GM21737 (cell line): ENCODE results near the gene TNFSF13B.
"Not testable (repeated sequence)": the region's sequence is repeated elsewhere in the genome, so short reads cannot be mapped to it uniquely, and the experiment has no call there.

ENCODE experiments used
- ATAC-seq: cut with Tn5 transposase; IDR thresholded peaks from one replicate; pipeline ENCODE4 v1.9.1; 2021; ENCODE audit warnings: mild to moderate bottlenecking, moderate library complexity; ENCODE audit not compliant: unreplicated experiment

TNFSF13B gene

GRCh38 chr13:108269601-108270328, at the start of gene TNFSF13B:
TNFSF13B (plus strand) TSS chr13:108269718; CDS start chr13:108269896, 178 bp downstream.
- peak; percentile 74 for ATAC-seq

DNA sequence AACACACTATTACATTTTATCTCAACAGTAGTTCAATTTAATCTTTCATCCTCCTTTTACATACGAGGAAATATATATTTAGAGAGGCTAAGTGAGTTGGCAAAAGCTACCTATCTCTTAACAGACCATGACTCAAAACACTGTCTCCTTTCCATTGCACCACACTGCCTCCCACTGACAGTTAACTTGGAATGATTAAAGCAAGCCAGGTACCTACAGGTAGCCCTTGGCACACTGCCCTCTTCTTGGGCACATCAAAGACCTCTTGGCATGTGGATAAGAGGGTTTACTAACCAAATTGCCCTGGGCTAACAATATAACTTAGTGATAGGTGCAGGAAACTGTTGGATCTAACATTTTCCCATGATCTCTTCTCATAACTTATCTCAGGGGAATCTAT, 49.5 kb upstream of the TNFSF13B start:
- ATAC-seq, result no peak

DNA sequence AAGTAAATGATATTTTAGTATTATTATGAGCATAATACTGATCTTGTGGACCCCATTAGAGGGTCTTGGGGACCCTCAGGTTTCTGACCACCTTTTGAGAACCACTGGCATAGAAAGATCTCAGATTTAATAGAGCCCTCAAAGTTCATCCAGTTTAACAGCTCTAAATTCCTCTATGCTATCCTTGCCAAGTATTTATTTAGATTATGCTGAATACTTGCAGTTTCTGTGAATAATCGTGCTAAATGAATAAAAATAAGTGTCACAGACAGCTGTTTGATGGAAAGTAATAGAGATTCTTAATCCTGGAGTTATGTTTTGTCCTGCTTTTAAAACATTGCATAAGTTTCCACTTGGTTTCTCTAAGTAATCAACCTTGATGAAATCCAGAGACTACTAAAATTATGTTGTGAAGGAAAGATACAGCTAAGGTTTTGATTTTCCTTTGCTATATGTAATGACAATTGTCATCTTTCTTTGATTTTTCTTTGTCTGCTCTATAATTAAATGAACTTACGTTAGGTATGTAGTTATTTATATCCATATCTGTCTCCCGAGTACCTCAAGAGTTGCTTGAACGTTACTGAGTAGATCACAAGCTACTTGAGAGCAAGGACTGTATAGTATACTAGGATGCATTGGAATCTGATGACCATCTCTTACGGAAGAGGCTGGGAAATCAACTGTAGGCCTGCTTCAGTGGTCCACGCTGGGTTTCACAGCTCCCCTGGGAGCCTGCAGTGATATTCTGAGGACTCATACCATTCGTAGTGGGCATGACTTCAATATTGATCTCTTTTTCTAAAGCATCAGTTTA, 45.6 kb upstream of the TNFSF13B start:
- ATAC-seq, result no peak

GRCh38 chr13:108225440-108225839, 44.1 kb upstream of the TNFSF13B start:
- ATAC-seq, result no peak

DNA sequence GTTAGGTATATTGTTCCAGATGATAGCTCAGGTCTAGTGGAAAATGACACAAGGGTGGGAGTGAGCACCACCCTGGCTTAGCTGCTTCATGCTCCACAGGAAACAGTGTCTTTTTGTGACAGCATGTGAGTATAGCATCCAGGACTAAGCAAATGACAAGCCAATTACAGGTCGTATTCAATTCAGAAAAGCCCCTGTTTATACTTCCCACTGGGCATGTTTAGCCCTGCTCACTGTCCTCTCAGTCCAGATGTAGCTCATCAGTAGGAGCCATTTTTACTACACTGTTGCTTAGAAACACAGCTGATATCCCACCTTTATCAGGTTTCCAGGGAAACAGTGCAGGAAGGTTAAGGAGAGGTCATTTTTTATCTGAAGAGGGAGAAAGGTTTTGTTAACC, 43.3 kb upstream of the TNFSF13B start:
- ATAC-seq, result no peak

- no peak for ATAC-seq
These were observed 41.8 kb upstream of the TNFSF13B start for GRCh38 chr13:108227651-108228272.

DNA sequence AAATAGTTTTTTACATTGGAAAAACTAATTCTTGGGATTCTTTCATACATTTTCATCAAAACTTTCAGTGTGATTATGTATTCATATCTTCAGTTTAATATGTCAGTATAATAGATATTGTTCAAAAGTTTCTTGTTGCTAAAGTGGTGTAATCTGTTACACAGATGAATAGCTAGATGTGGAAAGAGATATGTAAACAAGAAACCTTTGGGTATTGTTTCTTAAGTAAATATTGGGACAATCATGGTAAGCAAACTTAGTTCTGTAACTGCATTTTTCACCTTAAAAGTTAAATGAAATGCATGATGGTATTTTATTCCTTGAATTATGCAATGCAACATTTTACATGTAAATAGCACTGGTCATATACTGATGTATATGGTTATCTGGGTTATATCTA, 39.1 kb upstream of the TNFSF13B start:
- no peak for ATAC-seq

DNA sequence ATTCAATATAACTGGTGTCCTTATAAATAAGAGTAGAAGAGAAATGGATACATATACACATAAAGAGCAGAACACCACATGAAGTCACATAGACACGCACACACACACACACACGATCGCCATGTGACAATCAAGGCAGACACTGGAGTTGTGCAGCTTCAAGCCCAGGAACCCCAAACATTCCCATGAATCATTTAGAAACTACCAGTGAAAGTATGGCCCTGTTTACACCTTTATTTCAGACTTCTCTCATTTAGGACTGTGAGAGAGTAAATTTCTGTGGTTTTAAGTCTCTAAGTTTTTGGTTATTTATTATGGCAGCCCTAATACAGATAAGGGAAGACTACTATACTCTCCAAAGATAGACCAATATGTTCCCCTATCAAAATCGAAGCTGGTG, 20.4 kb upstream of the TNFSF13B start:
- ATAC-seq, result no peak

GRCh38 chr13:108257248-108257647, 12.3 kb upstream of the TNFSF13B start:
- no peak for ATAC-seq

- ATAC-seq, result no peak
These were observed 5.7 kb upstream of the TNFSF13B start for GRCh38 chr13:108263621-108264355.

DNA sequence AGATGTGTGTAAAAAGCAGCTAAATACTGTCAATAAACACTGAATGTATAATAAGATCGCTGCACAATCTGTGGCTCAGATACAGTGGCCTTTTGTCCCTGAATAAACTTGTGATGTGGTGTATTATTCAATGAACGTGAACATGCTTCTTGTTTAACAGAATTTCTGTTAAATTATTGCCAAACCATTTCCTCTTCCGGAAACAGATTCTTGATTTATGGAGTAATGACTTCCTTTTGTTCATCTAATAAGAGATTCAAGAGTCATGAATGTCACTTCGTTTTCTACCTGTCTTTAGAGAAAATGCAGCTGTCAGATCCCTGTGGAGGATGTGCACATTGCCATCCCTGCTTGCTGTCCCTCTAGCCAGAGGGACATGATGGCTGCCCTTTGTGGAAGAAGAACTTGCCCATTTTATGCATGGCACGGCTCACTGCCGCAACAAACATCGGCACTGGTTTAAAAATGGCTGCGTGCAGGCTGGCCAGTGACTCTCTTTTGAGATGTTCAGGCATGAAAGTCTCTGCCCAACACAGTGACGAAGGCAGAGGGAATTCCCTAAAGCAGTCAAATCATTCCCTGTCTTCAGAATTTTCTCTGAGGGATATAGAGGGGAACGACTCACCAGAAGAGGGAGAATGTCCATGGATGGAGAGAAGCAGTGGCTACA, 3.1 kb upstream of the TNFSF13B start:
- no peak for ATAC-seq

DNA sequence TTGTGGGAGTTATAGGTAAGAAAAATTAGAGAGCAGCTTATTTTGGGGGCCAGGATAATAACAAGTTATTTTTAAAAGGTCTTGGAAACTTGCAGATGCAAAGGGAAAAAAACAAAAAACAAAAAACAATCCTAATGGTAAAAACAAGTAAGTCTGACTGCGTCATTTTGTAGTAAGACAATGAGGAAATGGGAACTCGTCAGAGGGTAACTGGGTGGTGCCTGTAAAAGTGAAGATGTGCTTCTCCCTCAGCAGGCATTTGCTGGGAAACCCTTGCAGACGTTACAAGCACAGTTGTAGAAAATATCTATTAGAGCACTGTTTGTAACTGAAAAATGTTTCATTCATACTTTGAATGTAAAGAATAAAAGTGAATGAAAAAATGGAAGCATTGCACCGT, 2.2 kb upstream of the TNFSF13B start:
- ATAC-seq, result no peak

DNA sequence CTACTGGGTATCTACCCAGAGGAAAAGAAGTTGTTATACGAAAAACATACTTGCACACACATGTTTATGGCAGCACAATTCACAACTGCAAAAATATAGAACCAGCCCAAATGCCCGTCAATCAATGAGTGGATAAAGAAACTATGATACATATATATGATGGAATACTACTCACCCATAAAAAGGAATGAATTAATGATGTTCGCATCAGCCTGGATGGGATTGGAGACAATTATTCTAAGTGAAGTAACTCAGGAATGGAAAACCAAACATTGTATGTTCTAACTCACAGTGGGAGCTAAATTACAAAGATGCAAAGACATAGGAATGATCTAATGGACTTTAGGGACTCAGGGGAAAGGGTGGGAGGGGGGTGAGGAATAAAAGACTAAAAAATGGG, 1.7 kb upstream of the TNFSF13B start:
- not testable (repeated sequence) for ATAC-seq

DNA sequence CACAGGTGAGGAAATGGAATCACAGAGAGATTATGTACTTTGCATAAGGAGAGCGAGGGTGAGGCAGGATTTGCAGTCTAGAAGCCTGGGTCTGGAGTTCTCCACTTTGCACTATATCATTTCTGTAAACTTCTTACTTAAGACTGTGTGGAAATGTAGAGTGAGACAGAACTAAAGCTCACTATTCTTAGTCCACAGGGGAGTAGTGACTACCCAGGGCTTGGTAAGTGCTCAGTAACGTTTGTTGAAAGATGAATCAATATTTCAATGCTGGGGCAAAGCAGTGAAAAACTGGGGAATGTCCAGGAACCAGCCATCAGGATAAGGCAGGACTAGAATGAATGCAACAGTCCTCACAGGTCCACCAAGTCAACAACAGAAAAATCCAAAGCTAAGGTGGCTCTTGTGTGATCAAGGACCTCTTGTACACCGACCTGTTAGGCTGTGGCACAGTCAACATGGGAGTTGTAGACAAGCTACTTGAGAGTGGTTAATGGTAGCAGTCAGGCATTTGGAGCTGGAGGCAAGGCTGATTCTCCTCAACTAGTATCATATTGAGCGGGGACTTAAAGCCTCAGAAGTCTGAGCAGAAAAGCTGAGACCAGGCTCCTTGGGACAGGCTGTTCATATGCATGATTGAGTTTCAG, 929 bp upstream of the TNFSF13B start:
- ATAC-seq, result no peak

DNA sequence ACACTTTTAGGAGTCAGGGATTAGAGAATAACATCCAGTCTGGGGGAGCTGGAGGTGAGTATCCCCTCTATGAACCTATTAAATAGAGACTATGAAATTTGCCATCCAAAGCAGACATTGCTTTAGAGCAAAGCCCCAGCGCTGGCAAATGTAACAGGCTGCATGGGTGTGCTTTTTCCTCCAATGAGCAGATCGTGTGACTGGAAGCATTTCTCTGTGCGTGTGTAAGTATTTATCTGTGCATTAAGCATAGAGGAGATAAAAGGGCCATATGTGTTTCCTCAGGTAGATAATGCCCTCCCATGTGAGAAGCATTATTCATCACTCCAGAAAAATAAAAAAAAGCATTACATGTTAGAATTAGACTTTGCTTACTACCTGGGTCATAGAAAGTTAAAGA, 924 bp downstream of the TNFSF13B start:
- peak; percentile 12 for ATAC-seq

GRCh38 chr13:108272333-108272732, 2.8 kb downstream of the TNFSF13B start:
- no peak for ATAC-seq

DNA sequence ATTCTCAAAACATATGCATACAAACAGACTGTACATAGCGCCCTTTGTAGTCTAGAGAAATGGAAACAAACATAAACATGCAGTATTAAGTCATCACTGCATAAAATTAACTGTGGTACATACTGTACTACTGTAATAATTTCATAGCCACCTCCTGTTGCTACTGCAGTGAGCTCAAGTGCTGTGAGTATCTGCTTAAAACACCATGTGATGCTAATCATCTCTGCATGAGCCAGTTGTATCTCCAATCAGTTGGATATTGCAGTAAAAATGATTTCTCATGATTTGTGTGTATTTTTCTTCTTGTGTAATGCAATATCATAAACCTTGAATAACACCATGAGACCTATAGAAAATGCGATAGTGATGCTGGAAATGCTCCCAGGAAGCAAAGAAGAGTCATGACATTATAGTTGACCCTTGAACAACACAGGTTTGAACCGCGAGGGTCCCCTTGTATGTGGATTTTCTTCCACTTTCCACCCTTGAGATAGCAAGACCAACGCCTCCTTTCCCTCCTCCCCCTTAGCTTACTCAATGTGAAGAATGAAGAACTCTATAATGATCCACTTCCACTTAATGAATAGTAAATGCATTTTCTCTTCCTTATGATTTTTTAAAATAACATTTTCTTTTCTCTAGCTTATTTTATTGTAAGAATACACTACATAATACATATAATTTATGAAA, 4.1 kb downstream of the TNFSF13B start:
- no peak for ATAC-seq

DNA sequence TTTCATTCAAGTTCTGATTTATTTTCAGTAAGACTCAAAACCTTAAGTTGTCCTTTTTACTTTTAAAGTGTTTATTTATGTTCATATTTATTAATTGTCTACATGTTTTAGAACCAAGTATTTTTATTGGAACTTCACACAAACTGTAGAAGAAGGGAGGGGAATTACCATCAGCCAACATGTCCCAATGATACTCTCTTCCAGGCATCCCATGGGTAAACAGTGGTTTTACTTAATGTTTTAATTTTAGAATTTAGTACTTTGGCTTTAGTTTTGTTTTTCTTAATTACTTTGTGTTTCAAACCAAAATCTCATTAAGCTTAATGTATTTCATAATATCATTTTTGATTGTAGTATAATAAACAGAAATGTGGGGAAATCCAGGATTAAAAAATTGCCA, 5.2 kb downstream of the TNFSF13B start:
- no peak for ATAC-seq

GRCh38 chr13:108276060-108276459, 6.5 kb downstream of the TNFSF13B start:
- no peak for ATAC-seq

- no peak for ATAC-seq
These were observed 8.9 kb downstream of the TNFSF13B start for GRCh38 chr13:108278466-108278865.
